Measurements from ENCODE around the gene ITGB5.

- TF ChIP-seq CTCF (conservative IDR thresholded peaks at IDR 0.05; ENCODE audit: low read length): no peak
- TF ChIP-seq EZH2phosphoT487 (IDR thresholded peaks at IDR 0.05; ENCODE audit: borderline replicate concordance, low read depth, low read length): no peak
Measured at GRCh38 chr3:124919756-124920155, 32.6 kb upstream of the ITGB5 start.
